ENCODE measurements around the gene SST.
"Not testable (repeated sequence)": the region's sequence is repeated elsewhere in the genome, so short reads cannot be mapped to it uniquely, and the experiment has no call there.

SST gene

GRCh38 chr3:187651282-187651681 is 18.9 kb downstream of the SST start:
- no peak for DNase-seq (ENCODE audit: low spot score)
- H3K27ac ChIP-seq = no peak overlapping the region
- no peak for TF ChIP-seq CTCF (IDR thresholded peaks at IDR 0.05)
- no peak overlapping the region for H3K4me3 ChIP-seq

- DNase-seq (ENCODE audit: low spot score) = no peak
- TF ChIP-seq CTCF (IDR thresholded peaks at IDR 0.05) = no peak
- no peak overlapping the region for H3K27ac ChIP-seq
- no peak overlapping the region for H3K4me3 ChIP-seq
Observed at GRCh38 chr3:187648177-187648576, 22.0 kb downstream of the SST start.

GRCh38 chr3:187646906-187647660 is 23.1 kb downstream of the SST start:
- H3K27ac ChIP-seq = no peak overlapping the region
- H3K4me3 ChIP-seq = no peak overlapping the region
- DNase-seq (ENCODE audit: low spot score) = no peak
- TF ChIP-seq CTCF (IDR thresholded peaks at IDR 0.05) = no peak

GRCh38 chr3:187645379-187645778 is 24.8 kb downstream of the SST start:
- H3K27ac ChIP-seq; H3K4me3 ChIP-seq; DNase-seq (ENCODE audit: low spot score): not testable (repeated sequence)

GRCh38 chr3:187642861-187643260 is 27.3 kb downstream of the SST start:
- Histone ChIP-seq H3K27ac (no peak overlapping the region), H3K4me3 (no peak overlapping the region)
- no peak for DNase-seq (ENCODE audit: low spot score)
- no peak for TF ChIP-seq CTCF (IDR thresholded peaks at IDR 0.05)

GRCh38 chr3:187641320-187642016 is 28.7 kb downstream of the SST start:
- no peak for TF ChIP-seq CTCF (IDR thresholded peaks at IDR 0.05)
- Histone ChIP-seq H3K27ac (no peak overlapping the region), H3K4me3 (no peak overlapping the region)
- DNase-seq (ENCODE audit: low spot score) = no peak

- H3K4me3 ChIP-seq = no peak overlapping the region
- H3K27ac ChIP-seq = no peak overlapping the region
- TF ChIP-seq CTCF (IDR thresholded peaks at IDR 0.05) = no peak
- DNase-seq (ENCODE audit: low spot score) = no peak
Observed at GRCh38 chr3:187640569-187641059, 29.6 kb downstream of the SST start.
